ENCODE data around the gene EIF5.

DNA sequence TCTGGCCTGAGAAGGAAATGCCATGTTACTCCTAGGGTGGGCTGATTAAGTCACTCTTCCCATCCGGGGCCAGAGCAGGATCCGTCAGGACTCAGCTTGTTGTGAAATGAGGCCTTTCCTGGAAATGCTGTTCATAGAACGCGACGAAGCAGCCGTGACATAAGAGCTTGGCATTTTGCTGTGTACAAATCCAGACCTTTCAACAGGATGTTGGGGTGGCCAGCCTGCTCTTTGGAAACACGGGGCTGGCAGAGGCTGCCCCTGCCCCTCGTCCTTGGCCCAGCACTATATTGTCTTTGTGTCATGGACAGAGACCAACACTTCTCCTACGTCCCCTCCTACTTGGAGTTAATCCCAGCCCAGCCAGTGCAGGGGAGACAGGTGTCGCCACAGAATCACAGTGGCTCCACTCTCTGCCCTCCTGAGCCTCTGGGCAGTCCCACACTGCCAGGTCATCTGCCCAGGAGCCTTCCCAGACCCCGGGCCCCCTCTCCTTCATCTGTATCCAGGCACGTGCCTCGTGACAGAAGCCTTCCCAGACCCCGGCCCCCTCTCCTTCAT, 18.6 kb upstream of the EIF5 start:
- TF ChIP-seq, protein P1, sequence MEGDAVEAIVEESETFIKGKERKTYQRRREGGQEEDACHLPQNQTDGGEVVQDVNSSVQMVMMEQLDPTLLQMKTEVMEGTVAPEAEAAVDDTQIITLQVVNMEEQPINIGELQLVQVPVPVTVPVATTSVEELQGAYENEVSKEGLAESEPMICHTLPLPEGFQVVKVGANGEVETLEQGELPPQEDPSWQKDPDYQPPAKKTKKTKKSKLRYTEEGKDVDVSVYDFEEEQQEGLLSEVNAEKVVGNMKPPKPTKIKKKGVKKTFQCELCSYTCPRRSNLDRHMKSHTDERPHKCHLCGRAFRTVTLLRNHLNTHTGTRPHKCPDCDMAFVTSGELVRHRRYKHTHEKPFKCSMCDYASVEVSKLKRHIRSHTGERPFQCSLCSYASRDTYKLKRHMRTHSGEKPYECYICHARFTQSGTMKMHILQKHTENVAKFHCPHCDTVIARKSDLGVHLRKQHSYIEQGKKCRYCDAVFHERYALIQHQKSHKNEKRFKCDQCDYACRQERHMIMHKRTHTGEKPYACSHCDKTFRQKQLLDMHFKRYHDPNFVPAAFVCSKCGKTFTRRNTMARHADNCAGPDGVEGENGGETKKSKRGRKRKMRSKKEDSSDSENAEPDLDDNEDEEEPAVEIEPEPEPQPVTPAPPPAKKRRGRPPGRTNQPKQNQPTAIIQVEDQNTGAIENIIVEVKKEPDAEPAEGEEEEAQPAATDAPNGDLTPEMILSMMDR (IDR thresholded peaks at IDR 0.05), result no peak
- no peak for TF ChIP-seq ZFX (IDR thresholded peaks at IDR 0.05; ENCODE audit: borderline replicate concordance)
